Tibial nerve (tissue), 4 donors: ENCODE results near the gene CELF1. TPM values are rescaled to one million over a fixed set of nuclear protein-coding genes. Genes with fewer than 3 reads are reported as not detected.
"Not testable (repeated sequence)": the region's sequence is repeated elsewhere in the genome, so short reads cannot be mapped to it uniquely, and the experiment has no call there.

Source experiments
- DNase-seq, 2 donors: peaks; one replicate each; pipeline ENCODE4 v3.0.0-alpha.2; 2019; ENCODE audit warnings: low spot score in 2 of 2
- H3K27ac ChIP-seq, 4 donors: fragments of 200-600 bp; sonication (generic) in 3 of 4; one replicate each; pipeline ENCODE4 v1.5.1; 2017 to 2019; ENCODE audit warnings: mild to moderate bottlenecking in 1 of 4
- H3K27me3 ChIP-seq, 2 donors: fragments of 200-600 bp; sonication (generic) in 1 of 2; one replicate each; pipeline versions ENCODE4 v1.5.1 to v1.6.0; 2017 to 2019
- H3K36me3 ChIP-seq, 3 donors: fragments of 200-600 bp; sonication (generic); one replicate each; pipeline ENCODE4 v1.5.1; 2018 to 2019
- H3K4me1 ChIP-seq, 4 donors: fragments of 200-600 bp; sonication (generic) in 3 of 4; one replicate each; pipeline ENCODE4 v1.5.1; 2017 to 2019
- H3K4me3 ChIP-seq, 4 donors: fragments of 200-600 bp; sonication (generic) in 3 of 4; one replicate each; pipeline ENCODE4 v1.5.1; 2017 to 2019; ENCODE audit warnings: mild to moderate bottlenecking in 1 of 4, moderate library complexity in 1 of 4
- H3K9me3 ChIP-seq, 4 donors: fragments of 200-600 bp; sonication (generic) in 3 of 4; one replicate each; pipeline ENCODE4 v1.5.1; 2017 to 2019
- EP300 ChIP-seq, 2 donors: sonication (generic); formaldehyde crosslinking; IDR thresholded peaks; one replicate each; pipeline ENCODE4 v1.6.1; 2017; ENCODE audit warnings: antibody characterized with exemption in 2 of 2, mild to moderate bottlenecking in 1 of 2
- POLR2A ChIP-seq, 2 donors: fragments of 450-650 bp; IDR thresholded peaks; one replicate each; pipeline ENCODE4 v1.6.1; 2017; ENCODE audit warnings: antibody characterized with exemption in 2 of 2, mild to moderate bottlenecking in 2 of 2, moderate library complexity in 2 of 2
- WGBS, 2 donors: methylation state at CpG; one replicate each; pipeline ENCODE4 v1.1.5; 2018; 5-methylcytosine and 5-hydroxymethylcytosine counted together
- total RNA-seq, 4 donors: library from RNA; depleted of rRNA; stranded (reverse); fragments of >200 nt; gene quantifications; one replicate each; pipeline ENCODE4 v1.1.0, GENCODE V29; 2016
- TF ChIP-seq, protein P1 (sequence below), 5 experiments: fragments of 200-600 bp in 3 of 5; fragments of 450-650 bp in 2 of 5; sonication (generic) in 3 of 5; IDR thresholded peaks; one replicate each; pipeline ENCODE4 v1.5.1; 2016 to 2019; ENCODE audit warnings: antibody characterized with exemption in 5 of 5, mild to moderate bottlenecking in 3 of 5, moderate library complexity in 2 of 5

The CELF1 gene
- total RNA-seq, 4 donors from 2014 or later = 70.3 to 144 (median 127) TPM

- Histone ChIP-seq H3K9me3 (no peaks in the 10 kb centered on the region), H3K36me3 (peaks cover 0 to 3% (median 0%) of the 10 kb centered on the region in 3 donors), H3K4me3 (no peak overlapping the region), H3K4me1 (peaks cover 0 to 7% (median 2%) of the 10 kb centered on the region in 4 donors), H3K27me3 (no peaks in the 10 kb centered on the region), H3K27ac (no peak overlapping the region)
- no peak for DNase-seq
- 79 to 80% methylated on average over 2 of the region's 2 CpGs for WGBS, 2 donors
- TF ChIP-seq EP300 (IDR thresholded peaks at IDR 0.05) (no peak), POLR2A (IDR thresholded peaks at IDR 0.05) (no peak)
- TF ChIP-seq, protein P1, sequence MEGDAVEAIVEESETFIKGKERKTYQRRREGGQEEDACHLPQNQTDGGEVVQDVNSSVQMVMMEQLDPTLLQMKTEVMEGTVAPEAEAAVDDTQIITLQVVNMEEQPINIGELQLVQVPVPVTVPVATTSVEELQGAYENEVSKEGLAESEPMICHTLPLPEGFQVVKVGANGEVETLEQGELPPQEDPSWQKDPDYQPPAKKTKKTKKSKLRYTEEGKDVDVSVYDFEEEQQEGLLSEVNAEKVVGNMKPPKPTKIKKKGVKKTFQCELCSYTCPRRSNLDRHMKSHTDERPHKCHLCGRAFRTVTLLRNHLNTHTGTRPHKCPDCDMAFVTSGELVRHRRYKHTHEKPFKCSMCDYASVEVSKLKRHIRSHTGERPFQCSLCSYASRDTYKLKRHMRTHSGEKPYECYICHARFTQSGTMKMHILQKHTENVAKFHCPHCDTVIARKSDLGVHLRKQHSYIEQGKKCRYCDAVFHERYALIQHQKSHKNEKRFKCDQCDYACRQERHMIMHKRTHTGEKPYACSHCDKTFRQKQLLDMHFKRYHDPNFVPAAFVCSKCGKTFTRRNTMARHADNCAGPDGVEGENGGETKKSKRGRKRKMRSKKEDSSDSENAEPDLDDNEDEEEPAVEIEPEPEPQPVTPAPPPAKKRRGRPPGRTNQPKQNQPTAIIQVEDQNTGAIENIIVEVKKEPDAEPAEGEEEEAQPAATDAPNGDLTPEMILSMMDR (IDR thresholded peaks at IDR 0.05) = no peak
These were observed 7.5 kb upstream of the CELF1 start for GRCh38 chr11:47560426-47560825.

GRCh38 chr11:47558695-47559094, 5.8 kb upstream of the CELF1 start:
- peaks cover 0 to 4% (median 0%) of the 10 kb centered on the region in 3 donors for H3K36me3 ChIP-seq
- TF ChIP-seq, protein P1 (IDR thresholded peaks at IDR 0.05) = no peak
- TF ChIP-seq EP300 (IDR thresholded peaks at IDR 0.05) (no peak), POLR2A (IDR thresholded peaks at IDR 0.05) (no peak)
- H3K4me3 ChIP-seq = no peak overlapping the region
- WGBS, 2 donors = 80 to 100% methylated on average over 1 of the region's 1 CpG
- no peak for DNase-seq
- H3K27me3 ChIP-seq = no peaks in the 10 kb centered on the region
- peaks cover 0 to 2% (median 0%) of the 10 kb centered on the region in 4 donors for H3K4me1 ChIP-seq
- no peaks in the 10 kb centered on the region for H3K9me3 ChIP-seq
- no peak overlapping the region for H3K27ac ChIP-seq

DNA sequence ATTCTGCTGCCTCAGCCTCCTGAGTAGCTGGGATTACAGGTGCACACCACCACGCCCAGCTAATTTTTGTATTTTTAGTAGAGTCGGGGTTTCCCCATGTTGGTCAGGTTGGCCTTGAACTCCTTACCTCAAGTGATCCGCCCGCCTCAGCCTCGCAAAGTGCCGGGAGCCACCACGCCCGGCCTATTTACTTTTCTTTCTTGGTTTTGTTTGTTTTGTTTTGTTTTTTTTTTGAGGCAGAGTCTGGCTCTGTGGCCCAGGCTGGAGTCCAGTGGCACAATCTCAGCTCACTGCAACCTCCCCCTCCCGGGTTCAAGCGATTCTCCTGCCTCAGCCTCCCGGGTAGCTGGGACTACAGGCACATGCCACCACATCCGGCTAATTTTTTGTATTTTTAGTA, 4.1 kb upstream of the CELF1 start:
- not testable (repeated sequence) for DNase-seq, H3K4me3 ChIP-seq, H3K9me3 ChIP-seq, H3K36me3 ChIP-seq, H3K27ac ChIP-seq, H3K27me3 ChIP-seq, H3K4me1 ChIP-seq
- WGBS, 2 donors = 96 to 97% methylated on average over 12 of the region's 12 CpGs

DNA sequence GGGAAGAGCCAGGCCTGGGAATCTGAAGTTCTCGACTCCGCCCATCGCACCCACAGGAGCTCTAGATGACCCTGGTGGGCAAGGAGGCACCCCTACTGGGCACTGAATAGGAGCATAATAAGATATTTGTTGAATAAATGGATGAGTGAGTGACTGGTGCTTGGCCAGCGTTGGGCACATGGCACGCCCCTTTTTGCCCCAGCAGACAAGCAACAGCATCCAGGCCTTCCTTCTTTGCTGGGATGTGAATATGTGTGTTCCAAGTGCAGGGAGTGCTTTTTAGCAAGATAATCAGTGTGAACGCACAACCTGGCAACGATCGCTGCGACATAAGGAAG, 443 bp upstream of the CELF1 start:
- H3K27ac ChIP-seq = peak overlapping the region; percentile 90 to 97 (median 92)
- H3K36me3 ChIP-seq = peaks cover 0 to 4% (median 0%) of the 10 kb centered on the region in 3 donors
- H3K27me3 ChIP-seq = no peaks in the 10 kb centered on the region
- 9 to 11% methylated on average over 9 of the region's 9 CpGs for WGBS, 2 donors
- peak overlapping the region; percentile 92 to 99 (median 96) for H3K4me3 ChIP-seq
- peak; percentile 18 to 25 for DNase-seq
- no peaks in the 10 kb centered on the region for H3K9me3 ChIP-seq
- TF ChIP-seq, protein P1 (IDR thresholded peaks at IDR 0.05) = no peak
- TF ChIP-seq EP300 (IDR thresholded peaks at IDR 0.05) = no peak
- TF ChIP-seq POLR2A (IDR thresholded peaks at IDR 0.05) = no peak
- H3K4me1 ChIP-seq = peaks cover 0 to 44% (median 14%) of the 10 kb centered on the region in 4 donors

GRCh38 chr11:47552056-47552565, 821 bp downstream of the CELF1 start:
- no peaks in the 10 kb centered on the region for H3K9me3 ChIP-seq
- 1% methylated on average over 21 to 22 of the region's 22 CpGs for WGBS, 2 donors
- peaks cover 0 to 57% (median 19%) of the 10 kb centered on the region in 4 donors for H3K4me1 ChIP-seq
- H3K27ac ChIP-seq = peak overlapping the region; percentile 90 to 97 (median 92)
- H3K27me3 ChIP-seq = no peaks in the 10 kb centered on the region
- TF ChIP-seq POLR2A (IDR thresholded peaks at IDR 0.05) (no peak), EP300 (IDR thresholded peaks at IDR 0.05) (no peak)
- TF ChIP-seq, protein P1 (IDR thresholded peaks at IDR 0.05) = no peak
- DNase-seq = no peak
- peak overlapping the region; percentile 92 to 99 (median 96) for H3K4me3 ChIP-seq
- H3K36me3 ChIP-seq = peaks cover 0 to 4% (median 0%) of the 10 kb centered on the region in 3 donors

- Histone ChIP-seq H3K4me1 (peaks cover 0 to 63% (median 19%) of the 10 kb centered on the region in 4 donors), H3K9me3 (no peaks in the 10 kb centered on the region), H3K27me3 (no peaks in the 10 kb centered on the region), H3K4me3 (peak overlapping the region in 2 of 4 donors; percentile 93 to 99), H3K36me3 (peaks cover 0 to 4% (median 0%) of the 10 kb centered on the region in 3 donors), H3K27ac (peak overlapping the region in 2 of 4 donors; percentile 90 to 97)
- no peak for TF ChIP-seq POLR2A (IDR thresholded peaks at IDR 0.05)
- TF ChIP-seq EP300 (IDR thresholded peaks at IDR 0.05) = no peak
- TF ChIP-seq, protein P1 (IDR thresholded peaks at IDR 0.05) = no peak
- no peak for DNase-seq
These were observed 1.8 kb downstream of the CELF1 start for GRCh38 chr11:47551086-47551485.
